ENCODE measurements around the gene RBP7. TPM values are rescaled to one million over a fixed set of nuclear protein-coding genes. Genes with fewer than 3 reads are reported as not detected.

Gene RBP7
- not detected in 2 replicates for total RNA-seq

DNA sequence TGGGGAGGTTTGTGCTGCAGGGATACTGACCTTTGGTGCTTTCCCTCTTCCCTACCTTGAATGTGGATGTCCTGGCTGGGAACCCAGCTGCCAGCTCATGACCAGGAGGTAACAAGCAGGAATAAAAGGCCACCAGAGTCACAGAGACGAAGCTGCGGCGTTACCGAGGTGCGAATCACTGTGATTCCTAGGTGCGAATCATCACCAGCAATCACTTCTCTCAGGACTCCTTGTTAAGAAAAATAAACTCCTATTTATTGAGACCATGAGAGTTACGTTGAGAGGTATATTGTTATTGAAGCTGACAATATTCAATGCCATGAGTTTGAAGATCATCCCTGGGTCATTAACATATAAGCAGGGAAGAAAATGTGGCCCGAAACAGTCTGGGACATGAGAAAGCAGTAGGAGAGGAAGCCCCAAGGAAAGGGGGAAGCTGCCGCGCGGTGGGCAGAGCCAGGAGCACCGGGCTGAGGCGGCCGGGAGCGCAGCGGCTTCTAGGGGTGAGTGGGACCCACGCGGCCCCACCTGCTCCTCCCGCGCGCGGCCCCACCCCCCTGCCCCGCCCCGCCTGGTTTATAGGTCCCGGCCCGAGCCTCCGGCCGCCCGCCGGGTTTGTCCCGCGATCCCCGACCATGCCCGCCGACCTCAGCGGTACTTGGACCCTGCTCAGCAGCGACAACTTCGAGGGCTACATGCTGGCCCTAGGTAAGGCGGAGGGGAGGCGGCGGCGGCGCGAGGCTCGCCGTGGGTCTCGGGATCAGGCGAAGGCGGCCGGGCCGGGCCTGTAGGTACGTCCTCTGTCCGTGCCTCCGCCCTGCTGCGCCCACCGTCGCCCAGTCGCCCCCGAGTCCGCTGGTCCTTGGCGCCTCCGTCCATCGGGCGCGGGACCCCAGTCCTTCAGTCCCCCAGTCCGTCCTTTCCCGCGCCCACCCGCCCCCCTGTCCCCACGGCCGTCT lies at the start of gene RBP7:
Gene RBP7, plus strand, starts transcription at position 605 of the 959 bp plus-strand sequence. Its CDS starts 31 bp downstream, at position 636.

DNA sequence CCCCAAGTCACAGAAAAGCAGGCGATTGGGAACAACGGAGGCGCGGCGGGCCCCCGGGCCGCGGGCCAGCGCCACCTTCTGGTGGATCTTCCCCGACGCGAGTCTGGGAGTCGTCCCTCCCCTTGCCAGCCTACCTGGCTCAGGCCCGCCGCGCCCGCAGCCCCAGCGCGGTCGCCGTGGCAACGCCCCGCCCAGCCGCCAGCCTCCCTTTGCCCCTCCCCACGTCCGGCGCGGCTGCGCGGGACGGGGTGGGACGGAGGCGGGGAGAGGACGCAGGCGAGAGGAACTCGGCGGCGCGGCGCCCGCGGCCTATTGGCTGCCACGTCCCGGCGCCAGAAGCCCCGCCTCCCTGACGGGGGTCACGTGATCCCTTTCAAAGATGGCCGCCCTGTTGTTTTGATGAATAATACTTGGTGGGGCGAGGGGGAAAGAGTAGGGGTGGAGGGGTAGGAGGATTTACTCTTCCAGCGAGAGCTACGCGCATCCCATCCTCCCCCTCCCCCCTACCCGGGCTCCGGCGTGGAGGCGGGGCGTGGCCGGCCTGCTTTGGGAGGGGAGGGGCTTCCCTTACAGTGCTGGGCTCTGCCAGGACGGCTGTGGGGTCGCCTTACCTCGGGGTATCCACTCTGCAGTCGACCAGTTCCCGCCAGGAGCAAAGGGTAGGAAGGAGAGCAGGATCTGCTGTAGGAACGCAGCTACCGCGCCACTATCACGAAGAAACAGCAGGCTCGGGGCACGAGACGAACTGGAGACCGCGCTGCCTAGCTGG lies 35.7 kb downstream of the RBP7 start, which contains the start of gene UBE4B:
Gene UBE4B, plus strand, starts transcription at position 369 of the 769 bp plus-strand sequence. CDS start 713 bp downstream, outside the sequence.

Other genes starting within 250 kb of the RBP7 start
- 68.6 and 76.7 TPM in 2 replicates for gene CLSTN1, start 173.3 kb upstream of the RBP7 start, total RNA-seq
- gene CTNNBIP1, start 87.0 kb upstream of the RBP7 start, total RNA-seq, result 12.7 and 16.3 TPM in 2 replicates
- 18.8 and 32.3 TPM in 2 replicates for gene LZIC, start 53.8 kb upstream of the RBP7 start, total RNA-seq
- gene NMNAT1, start 53.8 kb upstream of the RBP7 start, total RNA-seq, result 8.9 TPM in 2 replicates
- gene UBE4B, start 35.7 kb downstream of the RBP7 start, total RNA-seq, result 30.7 and 46.4 TPM in 2 replicates
- 11.5 and 17.0 TPM in 2 replicates for gene KIF1B, start 213.3 kb downstream of the RBP7 start, total RNA-seq